Sigmoid colon (tissue), 7 donors: ENCODE results near the gene SMYD2. TPM values are rescaled to one million over a fixed set of nuclear protein-coding genes. Genes with fewer than 3 reads are reported as not detected.

Source experiments
- DNase-seq: peaks from one replicate; pipeline ENCODE4 v3.0.0-alpha.2; 2019
- H3K27ac ChIP-seq, 4 donors: fragments of 200-600 bp; sonication (generic); one replicate each; pipeline ENCODE4 v1.5.1; 2016 to 2019; ENCODE audit warnings: mild to moderate bottlenecking in 1 of 4
- H3K27me3 ChIP-seq, 3 donors: fragments of 200-600 bp; sonication (generic); one replicate each; pipeline ENCODE4 v1.5.1; 2019; ENCODE audit warnings: mild to moderate bottlenecking in 1 of 3
- H3K36me3 ChIP-seq, 4 donors: fragments of 200-600 bp; sonication (generic); one replicate each; pipeline ENCODE4 v1.5.1; 2016 to 2019
- H3K4me1 ChIP-seq, 4 donors: fragments of 200-600 bp; sonication (generic); one replicate each; pipeline ENCODE4 v1.5.1; 2017 to 2019
- H3K4me3 ChIP-seq, 4 donors: fragments of 200-600 bp; sonication (generic); one replicate each; pipeline ENCODE4 v1.5.1; 2017 to 2019; ENCODE audit warnings: mild to moderate bottlenecking in 2 of 4, moderate library complexity in 1 of 4
- H3K9me3 ChIP-seq, 4 donors: fragments of 200-600 bp in 3 of 4; sonication (generic) in 3 of 4; one replicate each; pipeline versions ENCODE4 v1.5.1 to v1.6.1; 2013 to 2019
- EP300 ChIP-seq, 4 donors: sonication (generic); formaldehyde crosslinking; IDR thresholded peaks; one replicate each; pipeline ENCODE4 v1.6.1; 2017; ENCODE audit warnings: antibody characterized with exemption in 4 of 4
- POLR2A ChIP-seq, 2 donors: fragments of 450-650 bp; IDR thresholded peaks; one replicate each; pipeline ENCODE4 v1.6.1; 2016; ENCODE audit warnings: antibody characterized with exemption in 2 of 2, mild to moderate bottlenecking in 2 of 2, moderate library complexity in 2 of 2
- POLR2AphosphoS5 ChIP-seq, 4 donors: sonication (generic); formaldehyde crosslinking; IDR thresholded peaks; one replicate each; pipeline ENCODE4 v1.6.1; 2017; ENCODE audit warnings: antibody characterized with exemption in 4 of 4
- WGBS, 2 donors: extraction: QIAGEN DNeasy Blood & Tissue Kit; methylation state at CpG; one replicate each; pipeline ENCODE4 v1.1.7; 2013; 5-methylcytosine and 5-hydroxymethylcytosine counted together
- intact Hi-C: fragments of 100-400 bp; cut with DNase I; formaldehyde crosslinking; loops from one replicate; pipeline ENCODE4 v1.15.1; 2023
- polyA plus RNA-seq, 3 donors: library from polyadenylated mRNA; stranded (reverse); fragments of 200-250 nt; gene quantifications; one replicate each; pipeline ENCODE4 v1.2.3, GENCODE V29; 2013
- total RNA-seq, 4 donors: library from RNA; depleted of rRNA; stranded (reverse); fragments of >200 nt; gene quantifications; one replicate each; pipeline ENCODE4 v1.1.0, GENCODE V29; 2016
- TF ChIP-seq, protein P1 (sequence below), 4 experiments: fragments of 450-650 bp in 3 of 4; fragments of 200-600 bp in 1 of 4; IDR thresholded peaks; one replicate each; pipeline ENCODE4 v1.5.1; 2016 to 2019; ENCODE audit warnings: antibody characterized with exemption in 4 of 4, mild to moderate bottlenecking in 3 of 4, moderate library complexity in 2 of 4
- donor health status: healthy with polysubstance abuse.
- donor health status: Bipolar disorder and iron deficiency.
- donor health status: healthy.

Gene SMYD2
- total and polyA plus RNA-seq, 7 donors: 12.5 to 23.4 (median 16.7) TPM

DNA sequence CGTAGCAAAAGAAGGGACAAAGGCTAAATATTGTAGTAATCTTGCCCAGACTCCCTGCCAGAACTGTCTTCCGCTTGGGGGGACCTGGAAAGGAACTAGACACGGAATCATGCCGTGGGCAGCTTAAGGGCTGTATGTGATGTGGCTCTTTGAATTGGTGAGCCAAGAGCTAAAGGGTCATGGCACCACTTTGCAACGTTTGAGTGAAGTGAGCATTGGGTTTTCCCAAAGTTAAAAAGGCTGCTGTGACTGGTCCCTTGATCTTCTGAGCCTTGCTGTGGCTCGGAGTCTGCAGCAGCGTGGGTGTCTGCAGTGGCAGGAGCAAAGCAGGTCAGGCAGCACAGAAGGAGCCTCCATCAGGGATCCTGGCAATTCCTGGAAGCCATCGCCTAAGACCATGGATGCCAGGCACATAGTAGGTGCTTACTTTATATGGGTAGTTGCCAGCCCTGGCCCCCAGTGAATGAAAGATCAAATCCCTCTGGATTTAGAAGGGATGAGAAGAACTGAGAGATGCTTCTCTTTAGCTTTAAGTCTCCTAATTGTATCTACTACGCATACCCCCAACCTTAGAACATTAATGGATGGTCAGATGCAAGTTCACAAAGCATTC is 1.8 kb downstream of the SMYD2 start:
- Histone ChIP-seq H3K27me3 (no peaks in the 10 kb centered on the region), H3K36me3 (no peaks in the 10 kb centered on the region), H3K9me3 (no peaks in the 10 kb centered on the region), H3K4me1 (peaks cover 0 to 27% (median 11%) of the 10 kb centered on the region in 4 donors), H3K27ac (peak overlapping the region in 1 of 4 donors; percentile 91), H3K4me3 (no peak overlapping the region)
- TF ChIP-seq EP300 (IDR thresholded peaks at IDR 0.05): no peak
- 85 to 91% methylated on average over 9 of the region's 9 CpGs for WGBS, 2 donors
- no peak for DNase-seq
- intact Hi-C loops: no loop called here

GRCh38 chr1:214285610-214286440 is 4.9 kb downstream of the SMYD2 start:
- Histone ChIP-seq H3K27me3 (no peaks in the 10 kb centered on the region), H3K4me1 (peaks cover 0 to 16% (median 6%) of the 10 kb centered on the region in 4 donors), H3K27ac (no peak overlapping the region), H3K9me3 (no peaks in the 10 kb centered on the region), H3K4me3 (no peak overlapping the region), H3K36me3 (no peaks in the 10 kb centered on the region)
- TF ChIP-seq, protein P1, sequence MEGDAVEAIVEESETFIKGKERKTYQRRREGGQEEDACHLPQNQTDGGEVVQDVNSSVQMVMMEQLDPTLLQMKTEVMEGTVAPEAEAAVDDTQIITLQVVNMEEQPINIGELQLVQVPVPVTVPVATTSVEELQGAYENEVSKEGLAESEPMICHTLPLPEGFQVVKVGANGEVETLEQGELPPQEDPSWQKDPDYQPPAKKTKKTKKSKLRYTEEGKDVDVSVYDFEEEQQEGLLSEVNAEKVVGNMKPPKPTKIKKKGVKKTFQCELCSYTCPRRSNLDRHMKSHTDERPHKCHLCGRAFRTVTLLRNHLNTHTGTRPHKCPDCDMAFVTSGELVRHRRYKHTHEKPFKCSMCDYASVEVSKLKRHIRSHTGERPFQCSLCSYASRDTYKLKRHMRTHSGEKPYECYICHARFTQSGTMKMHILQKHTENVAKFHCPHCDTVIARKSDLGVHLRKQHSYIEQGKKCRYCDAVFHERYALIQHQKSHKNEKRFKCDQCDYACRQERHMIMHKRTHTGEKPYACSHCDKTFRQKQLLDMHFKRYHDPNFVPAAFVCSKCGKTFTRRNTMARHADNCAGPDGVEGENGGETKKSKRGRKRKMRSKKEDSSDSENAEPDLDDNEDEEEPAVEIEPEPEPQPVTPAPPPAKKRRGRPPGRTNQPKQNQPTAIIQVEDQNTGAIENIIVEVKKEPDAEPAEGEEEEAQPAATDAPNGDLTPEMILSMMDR (IDR thresholded peaks at IDR 0.05): no peak
- TF ChIP-seq EP300 (IDR thresholded peaks at IDR 0.05) (no peak), POLR2AphosphoS5 (IDR thresholded peaks at IDR 0.05) (no peak), POLR2A (IDR thresholded peaks at IDR 0.05) (no peak)
- DNase-seq: no peak
- intact Hi-C loops: no loop called here
- 90 to 92% methylated on average over 7 of the region's 7 CpGs for WGBS, 2 donors

DNA sequence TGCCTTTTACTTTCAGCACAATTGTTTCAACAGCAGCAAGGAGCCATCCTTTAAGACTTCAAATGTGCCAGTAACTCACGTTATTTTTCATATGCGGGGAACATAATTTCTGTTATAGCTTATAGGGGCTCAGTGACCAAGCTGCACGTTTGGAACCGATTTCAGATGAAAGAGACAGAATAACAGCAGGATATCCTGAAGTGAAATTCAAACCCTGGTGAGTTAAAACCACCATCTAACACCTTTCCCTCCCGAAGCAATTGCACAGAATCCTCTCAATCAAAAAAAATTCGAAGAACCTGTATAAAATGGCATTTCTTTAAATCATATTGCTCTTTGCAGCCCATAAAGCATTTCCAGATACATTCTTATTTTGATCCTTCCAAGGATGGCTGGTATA is 6.9 kb downstream of the SMYD2 start:
- Histone ChIP-seq H3K9me3 (no peaks in the 10 kb centered on the region), H3K4me3 (no peak overlapping the region), H3K36me3 (no peaks in the 10 kb centered on the region), H3K27ac (no peak overlapping the region), H3K27me3 (no peaks in the 10 kb centered on the region), H3K4me1 (peaks cover 0 to 2% (median under 1%) of the 10 kb centered on the region in 4 donors)
- DNase-seq: no peak
- TF ChIP-seq, protein P1 (IDR thresholded peaks at IDR 0.05): no peak
- TF ChIP-seq POLR2A (IDR thresholded peaks at IDR 0.05): no peak
- no peak for TF ChIP-seq EP300 (IDR thresholded peaks at IDR 0.05)
- no peak for TF ChIP-seq POLR2AphosphoS5 (IDR thresholded peaks at IDR 0.05)
- intact Hi-C loops: no loop called here
- 75 to 89% methylated on average over 6 of the region's 6 CpGs for WGBS, 2 donors

DNA sequence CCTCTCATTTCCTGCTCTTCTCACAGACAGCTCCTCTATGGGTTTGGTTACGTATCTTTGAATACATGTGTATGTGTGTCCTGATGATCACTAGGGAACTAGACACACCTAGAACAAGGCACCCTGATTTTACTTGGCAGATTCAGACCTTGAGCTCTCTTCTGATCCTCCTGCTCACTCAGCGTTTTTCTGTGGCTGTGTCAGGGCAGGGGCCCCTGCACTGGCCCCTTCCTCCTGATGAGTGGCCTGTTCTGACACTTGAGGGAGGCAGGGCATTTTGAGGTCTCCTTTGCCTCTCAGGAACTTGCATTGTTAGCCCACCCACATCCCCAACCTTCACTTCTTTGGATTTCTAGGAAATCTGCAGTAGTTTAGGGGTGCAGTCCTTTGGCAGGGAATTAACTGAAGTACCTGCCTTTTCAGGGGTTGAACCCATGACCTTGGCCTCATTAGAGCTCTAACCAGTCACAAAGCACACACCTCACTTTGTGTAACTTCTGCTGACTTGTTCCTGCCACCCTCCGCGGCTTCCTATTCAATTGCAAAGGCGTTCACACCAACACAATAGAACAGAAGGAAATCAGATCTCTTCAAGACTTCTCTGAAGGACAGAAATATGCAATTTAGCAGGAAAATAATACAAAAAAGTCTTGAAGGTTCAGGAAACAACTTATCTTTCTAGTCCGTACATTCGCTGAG is 8.8 kb downstream of the SMYD2 start:
- no peak for TF ChIP-seq POLR2A (IDR thresholded peaks at IDR 0.05)
- TF ChIP-seq, protein P1 (IDR thresholded peaks at IDR 0.05): no peak
- no peak for TF ChIP-seq EP300 (IDR thresholded peaks at IDR 0.05)
- TF ChIP-seq POLR2AphosphoS5 (IDR thresholded peaks at IDR 0.05): no peak
- Histone ChIP-seq H3K4me1 (no peaks in the 10 kb centered on the region), H3K36me3 (no peaks in the 10 kb centered on the region), H3K4me3 (no peak overlapping the region), H3K27me3 (no peaks in the 10 kb centered on the region), H3K27ac (no peak overlapping the region), H3K9me3 (no peaks in the 10 kb centered on the region)
- whole genome bisulfite sequencing, 2 donors: 90 to 92% methylated on average over 7 of the region's 7 CpGs
- intact Hi-C loops: no loop called here
- DNase-seq: no peak
